ENCODE measurements around the gene ZNF77.
"Not testable (repeated sequence)": the region's sequence is repeated elsewhere in the genome, so short reads cannot be mapped to it uniquely, and the experiment has no call there.

The ZNF77 gene

GRCh38 chr19:2945575-2946184 lies 909 bp upstream of the ZNF77 start:
- DNase-seq, result no peak
- ChIA-PET POLR2A (no interaction called here), CTCF (no interaction called here)
- Histone ChIP-seq H3K9me3 (ENCODE audit: control extremely low read depth in 1 of 5, control insufficient read depth in 4 of 5, insufficient read depth in 2 of 5, low read depth in 1 of 5, low read length in 4 of 5) (no peaks in the 10 kb centered on the region), H3K4me1 (ENCODE audit: control extremely low read depth in 1 of 4, control insufficient read depth in 4 of 4, insufficient read depth in 4 of 4, low read length in 3 of 4) (peaks cover 10 to 34% (median 21%) of the 10 kb centered on the region in 4 experiments), H3K27me3 (replicated peaks in 2 of 5; ENCODE audit: control insufficient read depth in 4 of 5, insufficient read depth in 5 of 5, low read length in 4 of 5) (no peaks in the 10 kb centered on the region), H3K36me3 (ENCODE audit: control insufficient read depth in 4 of 4, insufficient read depth in 4 of 4, low read length in 3 of 4) (no peaks in the 10 kb centered on the region), H3K4me3 (ENCODE audit: control insufficient read depth in 1 of 7, extremely low read depth in 1 of 7, insufficient read depth in 4 of 7, low read depth in 2 of 7, low read length in 6 of 7) (peak overlapping the region in 6 of 7 experiments; percentile 73 to 93 (median 86)), H3K27ac (ENCODE audit: insufficient read depth in 1 of 2, low read depth in 1 of 2, low read length in 2 of 2, poor library complexity in 1 of 2, severe bottlenecking in 2 of 2) (peak overlapping the region in 1 of 2 experiments; percentile 81)
- 44% methylated on average over 11 of the region's 17 CpGs for WGBS (ENCODE audit: insufficient coverage)

DNA sequence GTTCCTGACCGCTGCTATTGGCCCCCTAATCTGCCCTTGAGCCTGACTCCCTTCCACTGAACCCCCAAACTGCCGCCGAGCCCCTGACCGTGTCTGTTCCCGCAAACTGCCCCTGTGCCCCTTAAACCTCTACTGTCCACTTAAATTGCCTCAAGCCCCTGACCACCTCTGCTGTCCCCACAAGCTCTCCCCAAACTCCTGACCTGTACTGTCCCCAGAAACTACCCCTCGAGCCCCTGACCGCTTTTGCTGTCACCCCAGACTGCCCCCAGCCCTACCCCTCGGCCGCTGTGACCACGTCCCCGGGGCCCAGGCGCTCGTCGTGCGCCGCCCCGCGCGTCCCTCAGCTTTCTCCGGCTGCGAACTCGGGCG lies 382 bp downstream of the ZNF77 start:
- H3K9me3 ChIP-seq (ENCODE audit: control extremely low read depth in 1 of 5, control insufficient read depth in 4 of 5, insufficient read depth in 2 of 5, low read depth in 1 of 5, low read length in 4 of 5), result peaks cover 0 to 4% (median 2%) of the 10 kb centered on the region in 5 experiments
- H3K27ac ChIP-seq (ENCODE audit: insufficient read depth in 1 of 2, low read depth in 1 of 2, low read length in 2 of 2, poor library complexity in 1 of 2, severe bottlenecking in 2 of 2), result peak overlapping the region in 1 of 2 experiments; percentile 81
- no peaks in the 10 kb centered on the region for H3K27me3 ChIP-seq (replicated peaks in 2 of 5; ENCODE audit: control insufficient read depth in 4 of 5, insufficient read depth in 5 of 5, low read length in 4 of 5)
- WGBS (ENCODE audit: insufficient coverage), result 3% methylated on average over 17 of the region's 23 CpGs
- DNase-seq, result no peak
- peaks cover 5 to 26% (median 15%) of the 10 kb centered on the region in 4 experiments for H3K4me1 ChIP-seq (ENCODE audit: control extremely low read depth in 1 of 4, control insufficient read depth in 4 of 4, insufficient read depth in 4 of 4, low read length in 3 of 4)
- CTCF ChIA-PET, result interaction anchor here (1.4 kb wide), 1 partner anchor 57 kb away, joined by 4 read pairs; no protein-coding TSS in a partner anchor
- POLR2A ChIA-PET, result interaction anchor here (0.6 to 1.0 kb wide), 3 partner anchors 36 to 56 kb away, joined by 3 to 9 read pairs (median 3); partner anchors contain the start of gene ZNF57
- H3K4me3 ChIP-seq (ENCODE audit: control insufficient read depth in 1 of 7, extremely low read depth in 1 of 7, insufficient read depth in 4 of 7, low read depth in 2 of 7, low read length in 6 of 7), result peak overlapping the region; percentile 56 to 93 (median 83)
- peaks cover 2 to 5% (median 4%) of the 10 kb centered on the region in 4 experiments for H3K36me3 ChIP-seq (ENCODE audit: control insufficient read depth in 4 of 4, insufficient read depth in 4 of 4, low read length in 3 of 4)

DNA sequence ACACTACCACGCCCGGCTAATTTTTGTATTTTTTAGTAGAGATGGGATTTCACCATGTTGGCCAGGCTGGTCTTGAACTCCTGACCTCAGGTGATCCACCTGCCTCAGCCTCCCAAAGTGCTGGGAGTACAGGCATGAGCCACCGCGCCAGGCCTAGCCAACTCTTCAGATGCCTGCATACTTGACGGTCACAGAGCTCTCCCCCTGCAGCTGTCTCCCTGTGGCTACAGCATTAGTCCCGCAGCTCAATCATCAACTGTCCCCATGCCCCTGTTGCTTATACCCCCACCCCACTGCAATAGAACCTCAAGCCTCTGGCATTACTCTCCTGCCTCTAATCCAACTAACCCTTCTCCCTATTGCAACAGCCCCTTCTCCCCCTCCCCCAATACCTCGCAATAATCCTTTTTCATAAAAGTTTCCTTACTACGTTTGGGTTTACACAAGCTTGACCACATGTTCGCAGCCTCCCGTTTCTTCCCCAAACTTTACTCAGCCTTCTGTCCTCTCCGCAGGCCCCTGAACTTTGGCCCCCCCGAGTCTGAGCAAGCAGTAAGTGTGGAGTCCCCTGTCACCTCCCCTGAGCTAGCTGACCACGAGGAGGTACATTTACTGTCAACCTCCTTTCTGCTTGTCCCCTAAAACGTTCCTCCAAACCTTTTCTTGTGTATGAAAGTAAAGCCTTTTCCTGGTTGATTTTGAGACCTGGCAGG lies 1.7 kb downstream of the ZNF77 start:
- H3K27ac ChIP-seq (ENCODE audit: insufficient read depth in 1 of 2, low read depth in 1 of 2, low read length in 2 of 2, poor library complexity in 1 of 2, severe bottlenecking in 2 of 2), result no peak overlapping the region
- H3K27me3 ChIP-seq (replicated peaks in 2 of 5; ENCODE audit: control insufficient read depth in 4 of 5, insufficient read depth in 5 of 5, low read length in 4 of 5), result no peaks in the 10 kb centered on the region
- no peak for DNase-seq
- CTCF ChIA-PET, result interaction anchor here (0.7 to 1.5 kb wide), 4 partner anchors 7 to 99 kb away, joined by 3 to 5 read pairs (median 3); no protein-coding TSS in a partner anchor
- H3K4me1 ChIP-seq (ENCODE audit: control extremely low read depth in 1 of 4, control insufficient read depth in 4 of 4, insufficient read depth in 4 of 4, low read length in 3 of 4), result peaks cover 0 to 20% (median 10%) of the 10 kb centered on the region in 4 experiments
- peaks cover 8 to 16% (median 12%) of the 10 kb centered on the region in 4 experiments for H3K36me3 ChIP-seq (ENCODE audit: control insufficient read depth in 4 of 4, insufficient read depth in 4 of 4, low read length in 3 of 4)
- H3K9me3 ChIP-seq (ENCODE audit: control extremely low read depth in 1 of 5, control insufficient read depth in 4 of 5, insufficient read depth in 2 of 5, low read depth in 1 of 5, low read length in 4 of 5), result peaks cover 0 to 12% (median 9%) of the 10 kb centered on the region in 5 experiments
- WGBS (ENCODE audit: insufficient coverage), result 98% methylated on average over 5 of the region's 14 CpGs
- POLR2A ChIA-PET, result interaction anchor here (0.6 kb wide), 1 partner anchor 76 kb away, joined by 5 read pairs; no protein-coding TSS in a partner anchor
- no peak overlapping the region for H3K4me3 ChIP-seq (ENCODE audit: control insufficient read depth in 1 of 7, extremely low read depth in 1 of 7, insufficient read depth in 4 of 7, low read depth in 2 of 7, low read length in 6 of 7)

DNA sequence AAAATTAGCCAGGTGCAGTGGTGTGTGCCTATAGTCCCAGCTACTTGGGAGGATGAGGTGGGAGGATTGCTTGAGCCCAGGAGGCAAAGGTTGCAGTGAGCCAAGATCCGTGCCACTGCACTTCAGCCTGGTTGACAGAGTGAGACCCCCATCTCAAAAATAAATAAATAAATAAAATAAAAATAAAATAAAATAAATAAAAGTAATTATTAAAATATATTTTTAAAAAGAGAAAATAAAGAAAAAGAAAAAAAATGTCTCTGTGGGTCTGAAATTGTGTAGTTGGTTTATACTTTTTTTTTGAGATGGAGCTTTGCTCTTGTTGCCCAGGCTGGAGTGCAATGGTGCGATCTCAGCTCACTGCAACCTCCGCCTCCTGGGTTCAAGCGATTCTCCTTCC lies 8.9 kb downstream of the ZNF77 start:
- H3K27me3 ChIP-seq (replicated peaks in 2 of 5; ENCODE audit: control insufficient read depth in 4 of 5, insufficient read depth in 5 of 5, low read length in 4 of 5); DNase-seq; H3K27ac ChIP-seq (ENCODE audit: insufficient read depth in 1 of 2, low read depth in 1 of 2, low read length in 2 of 2, poor library complexity in 1 of 2, severe bottlenecking in 2 of 2); H3K4me1 ChIP-seq (ENCODE audit: control extremely low read depth in 1 of 4, control insufficient read depth in 4 of 4, insufficient read depth in 4 of 4, low read length in 3 of 4); POLR2A ChIA-PET; CTCF ChIA-PET; H3K4me3 ChIP-seq (ENCODE audit: control insufficient read depth in 1 of 7, extremely low read depth in 1 of 7, insufficient read depth in 4 of 7, low read depth in 2 of 7, low read length in 6 of 7): not testable (repeated sequence)
- 100% methylated on average over 2 of the region's 4 CpGs for WGBS (ENCODE audit: insufficient coverage)
- Histone ChIP-seq H3K9me3 (ENCODE audit: control extremely low read depth in 1 of 5, control insufficient read depth in 4 of 5, insufficient read depth in 2 of 5, low read depth in 1 of 5, low read length in 4 of 5) (peaks cover 13 to 65% (median 50%) of the 10 kb centered on the region in 5 experiments), H3K36me3 (ENCODE audit: control insufficient read depth in 4 of 4, insufficient read depth in 4 of 4, low read length in 3 of 4) (peaks cover 32 to 70% (median 50%) of the 10 kb centered on the region in 4 experiments)

DNA sequence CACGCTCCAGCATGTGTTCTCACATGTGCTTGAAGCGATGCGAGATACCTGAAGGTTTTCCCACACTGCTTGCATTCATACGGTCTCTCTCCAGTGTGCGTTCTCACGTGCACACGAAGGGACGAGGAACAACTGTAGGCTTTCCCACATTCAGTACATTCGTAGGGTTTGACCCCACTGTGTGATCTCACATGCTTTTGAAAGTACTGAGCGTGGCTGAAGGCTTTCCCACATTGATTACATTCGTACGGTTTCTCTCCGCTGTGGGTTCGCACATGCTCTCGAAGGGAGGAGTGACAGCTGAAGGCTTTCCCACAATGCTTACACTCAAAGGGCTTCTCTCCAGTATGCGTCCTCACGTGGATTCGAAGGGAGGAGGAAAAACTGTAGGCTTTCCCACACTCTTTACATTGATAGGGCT lies 11.3 kb downstream of the ZNF77 start:
- Histone ChIP-seq H3K4me3 (ENCODE audit: control insufficient read depth in 1 of 7, extremely low read depth in 1 of 7, insufficient read depth in 4 of 7, low read depth in 2 of 7, low read length in 6 of 7) (peak overlapping the region in 1 of 7 experiments; percentile 13), H3K9me3 (ENCODE audit: control extremely low read depth in 1 of 5, control insufficient read depth in 4 of 5, insufficient read depth in 2 of 5, low read depth in 1 of 5, low read length in 4 of 5) (peaks cover 13 to 69% (median 52%) of the 10 kb centered on the region in 5 experiments), H3K27me3 (replicated peaks in 2 of 5; ENCODE audit: control insufficient read depth in 4 of 5, insufficient read depth in 5 of 5, low read length in 4 of 5) (no peaks in the 10 kb centered on the region), H3K4me1 (ENCODE audit: control extremely low read depth in 1 of 4, control insufficient read depth in 4 of 4, insufficient read depth in 4 of 4, low read length in 3 of 4) (no peaks in the 10 kb centered on the region), H3K36me3 (ENCODE audit: control insufficient read depth in 4 of 4, insufficient read depth in 4 of 4, low read length in 3 of 4) (peaks cover 28 to 62% (median 45%) of the 10 kb centered on the region in 4 experiments), H3K27ac (ENCODE audit: insufficient read depth in 1 of 2, low read depth in 1 of 2, low read length in 2 of 2, poor library complexity in 1 of 2, severe bottlenecking in 2 of 2) (no peak overlapping the region)
- over 99% methylated on average over 18 of the region's 18 CpGs for WGBS (ENCODE audit: insufficient coverage)
- ChIA-PET POLR2A (no interaction called here), CTCF (no interaction called here)
- DNase-seq, result no peak

GRCh38 chr19:2927032-2927430 lies 17.7 kb downstream of the ZNF77 start:
- ChIA-PET CTCF (no interaction called here), POLR2A (no interaction called here)
- peaks cover 0 to 8% (median 5%) of the 10 kb centered on the region in 4 experiments for H3K36me3 ChIP-seq (ENCODE audit: control insufficient read depth in 4 of 4, insufficient read depth in 4 of 4, low read length in 3 of 4)
- no peaks in the 10 kb centered on the region for H3K27me3 ChIP-seq (replicated peaks in 2 of 5; ENCODE audit: control insufficient read depth in 4 of 5, insufficient read depth in 5 of 5, low read length in 4 of 5)
- H3K9me3 ChIP-seq (ENCODE audit: control extremely low read depth in 1 of 5, control insufficient read depth in 4 of 5, insufficient read depth in 2 of 5, low read depth in 1 of 5, low read length in 4 of 5), result peaks cover 0 to 23% (median 12%) of the 10 kb centered on the region in 5 experiments
- no peak for DNase-seq
- no peak overlapping the region for H3K4me3 ChIP-seq (ENCODE audit: control insufficient read depth in 1 of 7, extremely low read depth in 1 of 7, insufficient read depth in 4 of 7, low read depth in 2 of 7, low read length in 6 of 7)
- no peaks in the 10 kb centered on the region for H3K4me1 ChIP-seq (ENCODE audit: control extremely low read depth in 1 of 4, control insufficient read depth in 4 of 4, insufficient read depth in 4 of 4, low read length in 3 of 4)
- over 99% methylated on average over 16 of the region's 18 CpGs for WGBS (ENCODE audit: insufficient coverage)
- no peak overlapping the region for H3K27ac ChIP-seq (ENCODE audit: insufficient read depth in 1 of 2, low read depth in 1 of 2, low read length in 2 of 2, poor library complexity in 1 of 2, severe bottlenecking in 2 of 2)
